ENCODE measurements around the gene IKZF2.

Gene IKZF2

DNA sequence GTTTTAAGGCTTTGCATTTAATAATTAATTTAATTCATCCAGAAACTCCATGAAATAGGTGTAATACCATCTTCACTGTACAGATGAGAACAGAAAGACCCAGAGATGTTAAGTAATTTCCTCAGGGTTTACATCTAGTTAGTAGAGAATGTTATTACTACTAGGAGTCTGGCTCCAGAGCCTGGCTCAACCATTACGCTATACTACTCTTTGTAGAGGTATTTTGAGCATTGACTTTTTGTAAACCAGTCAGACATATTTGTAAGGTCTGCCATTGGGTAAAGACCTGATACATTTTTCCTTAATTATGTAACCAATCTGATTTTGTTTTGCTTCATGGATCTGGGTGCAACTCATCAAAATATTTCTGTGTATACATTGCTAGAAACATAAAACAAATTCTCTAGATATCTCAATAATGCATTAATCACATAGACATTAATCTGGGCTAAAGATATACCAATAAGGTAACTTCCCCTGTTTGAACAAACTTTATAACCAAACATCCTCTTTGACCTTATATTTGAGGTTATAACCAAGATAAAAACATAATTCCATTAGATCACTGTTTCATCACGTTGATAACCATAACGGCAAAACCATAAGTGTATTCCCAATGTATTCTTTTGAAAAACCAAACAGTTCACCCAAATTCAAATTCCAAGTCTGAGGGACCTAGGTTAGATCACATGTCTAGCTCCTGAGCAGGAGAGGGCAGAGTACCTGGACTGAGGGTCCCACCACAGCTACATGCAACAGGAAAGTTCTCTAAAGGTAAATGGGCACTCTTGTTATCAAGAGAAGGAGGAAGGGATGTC is 135.0 kb downstream of the IKZF2 start:
- DNase-seq (ENCODE audit: low read depth, low spot score): no peak

DNA sequence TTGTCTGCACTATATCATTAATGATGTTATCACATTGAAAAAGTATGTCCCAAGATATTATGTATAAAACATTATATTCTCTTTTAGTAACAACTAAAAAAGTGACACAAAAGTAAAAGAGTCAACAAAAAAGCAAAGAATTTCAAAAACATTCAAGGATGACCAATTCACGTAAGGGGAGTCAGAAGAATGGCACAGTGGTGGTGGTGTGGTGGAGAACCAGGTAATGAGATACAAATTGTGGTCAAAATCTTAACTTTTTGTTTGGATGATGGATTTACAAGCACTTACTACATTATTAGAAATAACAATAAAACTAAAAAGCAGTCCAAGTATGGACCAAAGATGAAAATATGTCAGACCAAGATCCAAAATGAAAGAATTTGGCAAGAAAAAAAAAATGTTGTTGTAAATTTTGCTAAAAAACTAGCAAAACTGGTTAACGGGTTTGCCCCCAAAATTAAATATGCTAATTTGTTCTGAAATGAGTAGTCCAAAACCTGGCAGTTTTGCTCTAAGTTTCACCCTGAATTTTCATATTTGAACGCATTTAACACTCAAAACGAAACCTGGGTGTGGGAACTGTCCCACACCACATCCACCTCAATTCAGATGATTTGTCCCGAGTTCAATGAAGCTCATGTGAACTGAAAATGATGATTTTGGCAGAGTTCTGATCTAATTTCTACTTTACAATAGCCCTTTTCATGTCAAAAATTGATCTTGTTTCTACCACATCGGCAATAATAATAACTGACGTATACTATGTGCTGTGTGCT is 135.8 kb downstream of the IKZF2 start:
- in situ Hi-C loops (cut with HindIII; ENCODE audit: low sequenced_read_pairs): no loop called here
- TF ChIP-seq, protein P1, sequence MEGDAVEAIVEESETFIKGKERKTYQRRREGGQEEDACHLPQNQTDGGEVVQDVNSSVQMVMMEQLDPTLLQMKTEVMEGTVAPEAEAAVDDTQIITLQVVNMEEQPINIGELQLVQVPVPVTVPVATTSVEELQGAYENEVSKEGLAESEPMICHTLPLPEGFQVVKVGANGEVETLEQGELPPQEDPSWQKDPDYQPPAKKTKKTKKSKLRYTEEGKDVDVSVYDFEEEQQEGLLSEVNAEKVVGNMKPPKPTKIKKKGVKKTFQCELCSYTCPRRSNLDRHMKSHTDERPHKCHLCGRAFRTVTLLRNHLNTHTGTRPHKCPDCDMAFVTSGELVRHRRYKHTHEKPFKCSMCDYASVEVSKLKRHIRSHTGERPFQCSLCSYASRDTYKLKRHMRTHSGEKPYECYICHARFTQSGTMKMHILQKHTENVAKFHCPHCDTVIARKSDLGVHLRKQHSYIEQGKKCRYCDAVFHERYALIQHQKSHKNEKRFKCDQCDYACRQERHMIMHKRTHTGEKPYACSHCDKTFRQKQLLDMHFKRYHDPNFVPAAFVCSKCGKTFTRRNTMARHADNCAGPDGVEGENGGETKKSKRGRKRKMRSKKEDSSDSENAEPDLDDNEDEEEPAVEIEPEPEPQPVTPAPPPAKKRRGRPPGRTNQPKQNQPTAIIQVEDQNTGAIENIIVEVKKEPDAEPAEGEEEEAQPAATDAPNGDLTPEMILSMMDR (IDR thresholded peaks at IDR 0.05; ENCODE audit: low read depth, low read length): no peak
- no peak overlapping the region for H3K4me3 ChIP-seq (ENCODE audit: low read depth, low read length)
- DNase-seq (ENCODE audit: low read depth, low spot score): no peak

More for the DNA sequence above, 135.0 kb downstream of the IKZF2 start:
- H3K4me3 ChIP-seq (ENCODE audit: low read depth, low read length): no peak overlapping the region
- in situ Hi-C loops (cut with HindIII; ENCODE audit: low sequenced_read_pairs): no loop called here
- TF ChIP-seq, protein P1 (IDR thresholded peaks at IDR 0.05; ENCODE audit: low read depth, low read length): no peak

DNA sequence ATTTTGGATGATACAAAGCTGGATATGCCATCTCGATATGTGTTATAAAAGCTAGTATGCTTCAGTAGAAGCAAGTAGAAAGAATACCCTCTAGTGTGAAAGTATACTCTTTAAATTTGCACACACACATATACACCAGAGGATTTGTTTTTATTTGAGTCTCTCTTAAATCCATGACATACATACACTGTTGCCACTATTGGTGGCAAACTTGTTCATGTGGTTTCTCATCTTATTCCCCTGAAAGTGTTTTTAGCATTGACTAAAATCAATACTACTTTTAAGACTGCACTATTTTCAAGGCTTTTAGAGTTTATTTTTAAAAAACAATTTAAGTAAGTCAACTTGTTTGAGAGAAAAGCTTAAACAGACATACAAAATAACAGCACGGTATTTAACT is 137.4 kb downstream of the IKZF2 start:
- TF ChIP-seq, protein P1 (IDR thresholded peaks at IDR 0.05; ENCODE audit: low read depth, low read length): no peak
- in situ Hi-C loops (cut with HindIII; ENCODE audit: low sequenced_read_pairs): no loop called here
- H3K4me3 ChIP-seq (ENCODE audit: low read depth, low read length): no peak overlapping the region
- no peak for DNase-seq (ENCODE audit: low read depth, low spot score)

DNA sequence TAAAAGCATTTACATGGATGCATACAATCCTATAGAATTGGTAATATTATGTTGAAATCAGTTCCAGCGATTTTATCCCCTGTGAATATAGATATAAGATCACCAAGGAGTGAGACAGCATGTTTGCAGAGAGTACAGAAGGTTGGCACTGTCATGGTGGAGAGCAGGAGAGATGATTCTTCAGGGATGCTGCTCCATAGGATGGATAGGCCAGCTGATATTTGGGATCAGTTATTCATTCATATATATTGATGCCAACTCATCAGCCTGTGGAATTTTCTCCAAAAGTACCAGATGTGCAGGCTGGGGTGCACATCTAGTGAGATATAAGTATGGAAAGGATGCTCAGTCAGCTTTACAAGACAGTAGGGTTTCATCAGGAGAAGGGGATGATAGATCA is 139.9 kb downstream of the IKZF2 start:
- TF ChIP-seq, protein P1 (IDR thresholded peaks at IDR 0.05; ENCODE audit: low read depth, low read length): no peak
- no peak for DNase-seq (ENCODE audit: low read depth, low spot score)
- no peak overlapping the region for H3K4me3 ChIP-seq (ENCODE audit: low read depth, low read length)
- in situ Hi-C loops (cut with HindIII; ENCODE audit: low sequenced_read_pairs): no loop called here

DNA sequence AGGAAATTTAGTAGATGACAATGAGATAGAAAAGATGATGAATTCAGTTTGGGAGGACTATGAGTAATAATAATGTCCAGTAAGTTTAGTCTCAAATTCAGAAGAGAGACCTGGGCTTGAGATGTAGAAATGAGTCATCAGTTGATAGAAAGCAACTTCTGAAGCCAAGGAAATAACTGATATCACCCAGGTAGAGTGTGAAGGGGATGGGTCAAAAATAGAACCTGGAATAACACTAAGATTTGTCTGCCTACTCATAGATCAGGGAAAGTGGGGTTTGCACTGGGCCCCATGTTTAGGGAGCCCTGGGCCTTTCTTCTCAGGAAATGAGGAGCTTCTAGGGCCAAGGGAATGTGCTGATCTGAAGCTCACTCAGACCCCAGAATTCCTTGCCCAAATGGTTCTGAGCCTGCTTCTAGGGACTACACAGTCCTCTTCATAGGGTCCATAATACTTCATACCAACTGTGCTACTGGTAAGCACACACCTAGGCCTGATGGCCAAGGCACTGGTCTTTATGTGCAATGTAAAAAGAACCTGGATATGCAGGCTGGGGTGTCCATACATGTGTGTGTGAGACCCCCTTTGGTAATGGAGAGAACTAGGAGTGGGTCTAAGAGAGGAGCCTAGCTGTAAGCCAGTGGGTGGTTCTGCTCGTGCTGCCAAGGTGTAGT is 141.2 kb downstream of the IKZF2 start:
- DNase-seq (ENCODE audit: low read depth, low spot score): no peak
- TF ChIP-seq, protein P1 (IDR thresholded peaks at IDR 0.05; ENCODE audit: low read depth, low read length): no peak
- in situ Hi-C loops (cut with HindIII; ENCODE audit: low sequenced_read_pairs): no loop called here
- H3K4me3 ChIP-seq (ENCODE audit: low read depth, low read length): no peak overlapping the region

DNA sequence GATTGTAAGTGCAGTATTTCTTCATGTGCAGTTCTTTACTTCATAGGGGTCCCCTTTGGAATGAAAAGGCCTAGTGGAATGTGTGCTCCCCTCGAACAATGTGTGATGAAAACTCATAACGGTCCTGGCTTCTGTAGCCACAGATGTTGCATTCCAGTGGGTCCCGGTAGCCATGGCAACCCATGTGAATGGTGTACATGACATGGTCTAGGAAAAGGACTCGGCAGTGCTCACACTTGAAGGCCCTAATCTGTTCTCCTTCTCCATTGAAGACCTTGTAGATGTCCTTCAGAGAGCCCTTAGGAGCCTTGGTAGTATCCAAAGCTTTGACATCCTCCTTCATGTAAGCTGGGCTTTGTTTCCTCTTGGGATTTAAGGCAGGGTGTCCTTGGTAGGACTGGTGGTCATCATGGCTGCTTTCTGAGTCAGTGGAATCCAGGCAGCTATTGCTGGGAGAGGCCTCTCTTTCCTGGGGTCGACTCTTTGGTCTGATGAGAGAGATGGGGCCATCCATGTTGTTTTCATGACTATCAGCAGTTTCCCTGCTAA is 144.0 kb downstream of the IKZF2 start:
- in situ Hi-C loops (cut with HindIII; ENCODE audit: low sequenced_read_pairs): no loop called here
- DNase-seq (ENCODE audit: low read depth, low spot score): no peak
- H3K4me3 ChIP-seq (ENCODE audit: low read depth, low read length): no peak overlapping the region
- TF ChIP-seq, protein P1 (IDR thresholded peaks at IDR 0.05; ENCODE audit: low read depth, low read length): no peak

Measured in astrocyte of the spinal cord (primary cell).